HepG2 (cell line): ENCODE results near the gene CDKN3. TPM values are rescaled to one million over a fixed set of nuclear protein-coding genes. Genes with fewer than 3 reads are reported as not detected.
A peak's percentile ranks its signal among the peaks of the same experiment; 100 is the strongest.

Experiments used
- FOXK2 ChIP-seq: fragments of 450-650 bp; IDR thresholded peaks from 2 replicates; pipeline ENCODE4 v1.6.1; 2016
- GFI1 ChIP-seq: sonication (generic); formaldehyde crosslinking; IDR thresholded peaks from 2 replicates; pipeline ENCODE4 v1.5.0; 2020; ENCODE audit warnings: missing genetic modification reagents, mild to moderate bottlenecking, borderline replicate concordance
- GZF1 ChIP-seq: sonication (generic); formaldehyde crosslinking; IDR thresholded peaks from 2 replicates; pipeline ENCODE4 v1.5.1; 2020; ENCODE audit warnings: mild to moderate bottlenecking, missing genetic modification reagents
- HMGA1 ChIP-seq: sonication (generic); formaldehyde crosslinking; conservative IDR thresholded peaks from 2 replicates; pipeline ENCODE4 v1.4.0; 2020; ENCODE audit warnings: missing genetic modification reagents
- HNRNPL ChIP-seq: fragments of 200-400 bp; formaldehyde crosslinking; IDR thresholded peaks from 2 replicates; pipeline ENCODE4 v1.6.1; 2017; ENCODE audit warnings: mild to moderate bottlenecking, low read depth, low read length
- RAD51 ChIP-seq: fragments of 450-650 bp; IDR thresholded peaks from 2 replicates; pipeline ENCODE4 v1.6.1; 2016; ENCODE audit warnings: borderline replicate concordance
- SP5 ChIP-seq: IDR thresholded peaks from 2 replicates; pipeline ENCODE4 v1.6.1; 2016; ENCODE audit warnings: low read depth, borderline replicate concordance
- STAG1 ChIP-seq: sonication (generic); formaldehyde crosslinking; IDR thresholded peaks from 2 replicates; pipeline ENCODE4 v1.4.0; 2020; ENCODE audit warnings: missing genetic modification reagents
- TCF12 ChIP-seq, 2 experiments: fragments of 450-650 bp in 1 of 2; sonication (generic) in 1 of 2; formaldehyde crosslinking in 1 of 2; IDR thresholded peaks; 2 replicates each; pipeline versions ENCODE4 v1.6.1 to v1.8.0; 2017 to 2022; ENCODE audit warnings: antibody characterized with exemption in 1 of 2, mild to moderate bottlenecking in 1 of 2, missing genetic modification reagents in 1 of 2, moderate library complexity in 1 of 2
- THYN1 ChIP-seq: sonication (generic); formaldehyde crosslinking; IDR thresholded peaks from 2 replicates; pipeline ENCODE4 v1.8.1; 2023; ENCODE audit warnings: low read depth, mild to moderate bottlenecking, moderate library complexity, missing genetic modification reagents, borderline replicate concordance
- ZKSCAN1 ChIP-seq: fragments of 150-350 bp; IDR thresholded peaks from 2 replicates; pipeline ENCODE4 v1.6.1; 2014; ENCODE audit warnings: low read length
- ZMYM2 ChIP-seq: sonication (generic); formaldehyde crosslinking; IDR thresholded peaks from 2 replicates; pipeline ENCODE4 v1.8.0; 2022; ENCODE audit warnings: mild to moderate bottlenecking, missing genetic modification reagents
- ZNF430 ChIP-seq: sonication (generic); formaldehyde crosslinking; IDR thresholded peaks from 2 replicates; pipeline ENCODE4 v1.9.0; 2021; ENCODE audit warnings: mild to moderate bottlenecking, missing genetic modification reagents
- ZNF749 ChIP-seq: sonication (generic); formaldehyde crosslinking; IDR thresholded peaks from 2 replicates; pipeline ENCODE4 v1.8.0; 2022; ENCODE audit warnings: mild to moderate bottlenecking, missing genetic modification reagents, moderate library complexity, borderline replicate concordance
- ZNF75D ChIP-seq: sonication (generic); formaldehyde crosslinking; IDR thresholded peaks from 2 replicates; pipeline ENCODE4 v1.8.1; 2023; ENCODE audit warnings: missing genetic modification reagents, mild to moderate bottlenecking, borderline replicate concordance
- polyA plus RNA-seq, 8 experiments: library from polyadenylated mRNA; depleted of rRNA in 3 of 8; stranded (reverse) in 7 of 8; unstranded in 1 of 8; fragments of >200 nt; fragmentation: Illumina TruSeq in 4 of 8; extraction: Trizol in 4 of 8; gene quantifications; 2 replicates each; pipeline versions ENCODE4 v1.2.1 to v1.2.3, GENCODE V29; 2011 to 2016; ENCODE audit warnings: low read depth in 4 of 8, missing spikeins in 1 of 8, mixed read lengths in 1 of 8; ENCODE audit not compliant: insufficient read depth in 1 of 8
- total RNA-seq, 5 experiments: library from RNA; depleted of rRNA; stranded (reverse); fragments of >200 nt; fragmentation: Illumina TruSeq; extraction: Trizol; gene quantifications; 2 replicates each; pipeline ENCODE4 v1.2.3, GENCODE V29; 2016; ENCODE audit warnings: low read depth in 1 of 5
- TF ChIP-seq, protein P1 (sequence below): sonication (generic); formaldehyde crosslinking; IDR thresholded peaks from 2 replicates; pipeline ENCODE4 v1.8.1; 2023; ENCODE audit warnings: missing genetic modification reagents, inconsistent platforms, borderline replicate concordance
- TF ChIP-seq, protein P2 (sequence below), 2 experiments: sonication (generic) in 1 of 2; formaldehyde crosslinking in 1 of 2; IDR thresholded peaks; 2 replicates each; pipeline versions ENCODE4 v1.4.0 to v1.6.1; 2018 to 2020; ENCODE audit warnings: missing genetic modification reagents in 2 of 2, borderline replicate concordance in 1 of 2, low read depth in 1 of 2, mild to moderate bottlenecking in 1 of 2, missing biosample characterization in 1 of 2
- TF ChIP-seq, protein P3 (sequence below): sonication (generic); formaldehyde crosslinking; IDR thresholded peaks from 2 replicates; pipeline ENCODE4 v1.4.0; 2020; ENCODE audit warnings: missing genetic modification reagents
- TF ChIP-seq, protein P4 (sequence below): sonication (generic); formaldehyde crosslinking; IDR thresholded peaks from 2 replicates; pipeline ENCODE4 v1.4.0; 2020; ENCODE audit warnings: missing genetic modification reagents, borderline replicate concordance
- TF ChIP-seq, protein P5 (sequence below): IDR thresholded peaks from 2 replicates; pipeline ENCODE4 v1.6.1; 2016; ENCODE audit warnings: missing compliant biosample characterization, missing genetic modification reagents, borderline replicate concordance

Gene CDKN3
- total and polyA plus RNA-seq, 2 of the 13 experiments (the other 11 are each of a cell fraction or from before 2014, with no cell fraction given), result 63.0 to 88.9 TPM

DNA sequence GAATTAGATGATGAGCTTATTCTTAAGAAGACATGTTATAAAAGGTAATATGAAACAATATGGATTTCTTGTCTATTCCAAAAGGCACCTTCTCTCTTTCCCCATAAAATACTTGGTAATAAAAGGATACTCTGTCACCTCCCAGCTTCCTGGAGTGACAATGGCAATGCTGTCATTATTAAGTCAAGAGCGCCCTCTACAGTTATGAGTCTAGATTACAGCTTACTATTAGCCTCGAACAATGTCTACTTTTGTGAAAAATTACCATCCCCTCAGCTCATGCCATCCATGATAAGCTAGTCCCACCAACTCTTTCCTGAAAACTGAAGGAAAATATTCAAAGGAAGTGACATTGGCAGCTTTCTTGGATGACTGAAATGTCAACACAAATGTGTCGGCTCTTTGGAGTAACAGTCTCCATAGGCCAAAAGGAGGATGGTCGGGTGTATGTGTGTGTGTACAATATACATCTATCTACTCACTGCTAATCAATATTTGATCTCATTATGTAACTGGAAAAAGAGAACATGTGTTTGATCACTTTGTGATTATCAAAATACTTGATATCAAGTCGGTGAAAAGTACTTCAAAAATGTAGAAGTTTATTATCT, 48.7 kb upstream of the CDKN3 start (continued):
- TF ChIP-seq, protein P1, sequence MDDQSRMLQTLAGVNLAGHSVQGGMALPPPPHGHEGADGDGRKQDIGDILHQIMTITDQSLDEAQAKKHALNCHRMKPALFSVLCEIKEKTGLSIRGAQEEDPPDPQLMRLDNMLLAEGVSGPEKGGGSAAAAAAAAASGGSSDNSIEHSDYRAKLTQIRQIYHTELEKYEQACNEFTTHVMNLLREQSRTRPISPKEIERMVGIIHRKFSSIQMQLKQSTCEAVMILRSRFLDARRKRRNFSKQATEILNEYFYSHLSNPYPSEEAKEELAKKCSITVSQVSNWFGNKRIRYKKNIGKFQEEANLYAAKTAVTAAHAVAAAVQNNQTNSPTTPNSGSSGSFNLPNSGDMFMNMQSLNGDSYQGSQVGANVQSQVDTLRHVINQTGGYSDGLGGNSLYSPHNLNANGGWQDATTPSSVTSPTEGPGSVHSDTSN (CRISPR knock-in tag), result no peak
- no peak for TF ChIP-seq GFI1
- no peak for TF ChIP-seq ZNF430 (CRISPR knock-in tag)
- no peak for TF ChIP-seq GZF1 (CRISPR knock-in tag)
- TF ChIP-seq, protein P2, sequence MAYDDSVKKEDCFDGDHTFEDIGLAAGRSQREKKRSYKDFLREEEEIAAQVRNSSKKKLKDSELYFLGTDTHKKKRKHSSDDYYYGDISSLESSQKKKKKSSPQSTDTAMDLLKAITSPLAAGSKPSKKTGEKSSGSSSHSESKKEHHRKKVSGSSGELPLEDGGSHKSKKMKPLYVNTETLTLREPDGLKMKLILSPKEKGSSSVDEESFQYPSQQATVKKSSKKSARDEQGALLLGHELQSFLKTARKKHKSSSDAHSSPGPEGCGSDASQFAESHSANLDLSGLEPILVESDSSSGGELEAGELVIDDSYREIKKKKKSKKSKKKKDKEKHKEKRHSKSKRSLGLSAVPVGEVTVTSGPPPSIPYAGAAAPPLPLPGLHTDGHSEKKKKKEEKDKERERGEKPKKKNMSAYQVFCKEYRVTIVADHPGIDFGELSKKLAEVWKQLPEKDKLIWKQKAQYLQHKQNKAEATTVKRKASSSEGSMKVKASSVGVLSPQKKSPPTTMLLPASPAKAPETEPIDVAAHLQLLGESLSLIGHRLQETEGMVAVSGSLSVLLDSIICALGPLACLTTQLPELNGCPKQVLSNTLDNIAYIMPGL (CRISPR knock-in tag; IDR thresholded peaks at IDR 0.05; ENCODE audit: borderline replicate concordance in 1 of 2, low read depth in 1 of 2), result no peak
- no peak for TF ChIP-seq HMGA1 (CRISPR knock-in tag)
- no peak for TF ChIP-seq ZNF749 (CRISPR knock-in tag)
- TF ChIP-seq, protein P3, sequence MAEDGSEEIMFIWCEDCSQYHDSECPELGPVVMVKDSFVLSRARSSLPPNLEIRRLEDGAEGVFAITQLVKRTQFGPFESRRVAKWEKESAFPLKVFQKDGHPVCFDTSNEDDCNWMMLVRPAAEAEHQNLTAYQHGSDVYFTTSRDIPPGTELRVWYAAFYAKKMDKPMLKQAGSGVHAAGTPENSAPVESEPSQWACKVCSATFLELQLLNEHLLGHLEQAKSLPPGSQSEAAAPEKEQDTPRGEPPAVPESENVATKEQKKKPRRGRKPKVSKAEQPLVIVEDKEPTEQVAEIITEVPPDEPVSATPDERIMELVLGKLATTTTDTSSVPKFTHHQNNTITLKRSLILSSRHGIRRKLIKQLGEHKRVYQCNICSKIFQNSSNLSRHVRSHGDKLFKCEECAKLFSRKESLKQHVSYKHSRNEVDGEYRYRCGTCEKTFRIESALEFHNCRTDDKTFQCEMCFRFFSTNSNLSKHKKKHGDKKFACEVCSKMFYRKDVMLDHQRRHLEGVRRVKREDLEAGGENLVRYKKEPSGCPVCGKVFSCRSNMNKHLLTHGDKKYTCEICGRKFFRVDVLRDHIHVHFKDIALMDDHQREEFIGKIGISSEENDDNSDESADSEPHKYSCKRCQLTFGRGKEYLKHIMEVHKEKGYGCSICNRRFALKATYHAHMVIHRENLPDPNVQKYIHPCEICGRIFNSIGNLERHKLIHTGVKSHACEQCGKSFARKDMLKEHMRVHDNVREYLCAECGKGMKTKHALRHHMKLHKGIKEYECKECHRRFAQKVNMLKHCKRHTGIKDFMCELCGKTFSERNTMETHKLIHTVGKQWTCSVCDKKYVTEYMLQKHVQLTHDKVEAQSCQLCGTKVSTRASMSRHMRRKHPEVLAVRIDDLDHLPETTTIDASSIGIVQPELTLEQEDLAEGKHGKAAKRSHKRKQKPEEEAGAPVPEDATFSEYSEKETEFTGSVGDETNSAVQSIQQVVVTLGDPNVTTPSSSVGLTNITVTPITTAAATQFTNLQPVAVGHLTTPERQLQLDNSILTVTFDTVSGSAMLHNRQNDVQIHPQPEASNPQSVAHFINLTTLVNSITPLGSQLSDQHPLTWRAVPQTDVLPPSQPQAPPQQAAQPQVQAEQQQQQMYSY, result no peak
- no peak for TF ChIP-seq RAD51
- TF ChIP-seq FOXK2, result no peak
- TF ChIP-seq, protein P4, sequence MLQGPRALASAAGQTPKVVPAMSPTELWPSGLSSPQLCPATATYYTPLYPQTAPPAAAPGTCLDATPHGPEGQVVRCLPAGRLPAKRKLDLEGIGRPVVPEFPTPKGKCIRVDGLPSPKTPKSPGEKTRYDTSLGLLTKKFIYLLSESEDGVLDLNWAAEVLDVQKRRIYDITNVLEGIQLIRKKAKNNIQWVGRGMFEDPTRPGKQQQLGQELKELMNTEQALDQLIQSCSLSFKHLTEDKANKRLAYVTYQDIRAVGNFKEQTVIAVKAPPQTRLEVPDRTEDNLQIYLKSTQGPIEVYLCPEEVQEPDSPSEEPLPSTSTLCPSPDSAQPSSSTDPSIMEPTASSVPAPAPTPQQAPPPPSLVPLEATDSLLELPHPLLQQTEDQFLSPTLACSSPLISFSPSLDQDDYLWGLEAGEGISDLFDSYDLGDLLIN (CRISPR knock-in tag), result no peak
- TF ChIP-seq ZMYM2 (CRISPR knock-in tag), result no peak
- no peak for TF ChIP-seq SP5 (CRISPR knock-in tag)
- TF ChIP-seq TCF12 (IDR thresholded peaks at IDR 0.05), result no peak
- TF ChIP-seq TCF12 (CRISPR knock-in tag; IDR thresholded peaks at IDR 0.05), result no peak
- TF ChIP-seq, protein P5, sequence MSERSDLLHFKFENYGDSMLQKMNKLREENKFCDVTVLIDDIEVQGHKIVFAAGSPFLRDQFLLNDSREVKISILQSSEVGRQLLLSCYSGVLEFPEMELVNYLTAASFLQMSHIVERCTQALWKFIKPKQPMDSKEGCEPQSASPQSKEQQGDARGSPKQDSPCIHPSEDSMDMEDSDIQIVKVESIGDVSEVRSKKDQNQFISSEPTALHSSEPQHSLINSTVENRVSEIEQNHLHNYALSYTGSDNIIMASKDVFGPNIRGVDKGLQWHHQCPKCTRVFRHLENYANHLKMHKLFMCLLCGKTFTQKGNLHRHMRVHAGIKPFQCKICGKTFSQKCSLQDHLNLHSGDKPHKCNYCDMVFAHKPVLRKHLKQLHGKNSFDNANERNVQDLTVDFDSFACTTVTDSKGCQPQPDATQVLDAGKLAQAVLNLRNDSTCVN (CRISPR knock-in tag), result no peak
- peak; percentile 98 for TF ChIP-seq STAG1 (CRISPR knock-in tag)
- no peak for TF ChIP-seq THYN1 (CRISPR knock-in tag)
- no peak for TF ChIP-seq HNRNPL
- no peak for TF ChIP-seq ZNF75D (CRISPR knock-in tag)
- no peak for TF ChIP-seq ZKSCAN1
